Activated naive CD4-positive, alpha-beta T cell treated with anti-CD3 and anti-CD28 coated beads for 36 hours (primary cell): ENCODE results near the gene WNT4. TPM values are rescaled to one million over a fixed set of nuclear protein-coding genes. Genes with fewer than 3 reads are reported as not detected.

Experiments used
- CTCF ChIA-PET: fragments of 350-600 bp; sonication (Branson Sonifier 250); formaldehyde crosslinking; loops from one replicate; lab custom pipeline; 2021; ENCODE audit warnings: antibody characterized with exemption; lab: Charles Lee
- DNase-seq: peaks from one replicate; pipeline ENCODE4 v3.0.0-alpha.2; 2020
- H3K27ac Mint-ChIP-seq: one replicate; pipeline ENCODE4 v1.8.0; 2021; ENCODE audit warnings: mild to moderate bottlenecking, mixed read lengths
- H3K27me3 Mint-ChIP-seq: one replicate; pipeline ENCODE4 v1.8.0; 2021; ENCODE audit warnings: low read depth, mixed read lengths
- H3K36me3 Mint-ChIP-seq: one replicate; pipeline ENCODE4 v1.8.0; 2021; ENCODE audit warnings: low read depth, mixed read lengths
- H3K4me1 Mint-ChIP-seq: one replicate; pipeline ENCODE4 v1.8.0; 2021; ENCODE audit warnings: low read depth, mixed read lengths
- H3K4me3 Mint-ChIP-seq: one replicate; pipeline ENCODE4 v1.8.0; 2021; ENCODE audit warnings: mild to moderate bottlenecking, moderate library complexity, mixed read lengths
- H3K9me3 Mint-ChIP-seq: one replicate; pipeline ENCODE4 v1.8.0; 2021; ENCODE audit warnings: mixed read lengths
- intact Hi-C: fragments of 100-400 bp; cut with micrococcal nuclease; formaldehyde crosslinking; loops from one replicate; pipeline ENCODE4 v1.15.1; 2023
- total RNA-seq, 2 experiments: library from RNA; stranded (reverse); gene quantifications; one replicate each; pipeline ENCODE4 v1.2.3, GENCODE V29; 2021

Gene WNT4
- total RNA-seq, 2 experiments from 2014 or later, result not detected

GRCh38 chr1:22157359-22157966 is 14.6 kb upstream of the WNT4 start:
- Mint-ChIP-seq H3K27me3 (no peaks in the 10 kb centered on the region), H3K9me3 (no peaks in the 10 kb centered on the region), H3K27ac (no peak overlapping the region), H3K4me1 (no peaks in the 10 kb centered on the region), H3K36me3 (no peaks in the 10 kb centered on the region), H3K4me3 (no peak overlapping the region)
- intact Hi-C loops, result no loop called here
- CTCF ChIA-PET, result no interaction called here
- DNase-seq, result no peak

GRCh38 chr1:22155517-22155916 is 12.6 kb upstream of the WNT4 start:
- no peaks in the 10 kb centered on the region for H3K9me3 Mint-ChIP-seq
- DNase-seq, result no peak
- no peaks in the 10 kb centered on the region for H3K4me1 Mint-ChIP-seq
- H3K4me3 Mint-ChIP-seq, result no peak overlapping the region
- H3K27ac Mint-ChIP-seq, result no peak overlapping the region
- peaks cover 3% of the 10 kb centered on the region for H3K27me3 Mint-ChIP-seq
- no peaks in the 10 kb centered on the region for H3K36me3 Mint-ChIP-seq
- CTCF ChIA-PET, result no interaction called here
- intact Hi-C loops, result no loop called here

GRCh38 chr1:22154626-22155025 is 11.7 kb upstream of the WNT4 start:
- H3K36me3 Mint-ChIP-seq, result no peaks in the 10 kb centered on the region
- no peak for DNase-seq
- no peaks in the 10 kb centered on the region for H3K9me3 Mint-ChIP-seq
- H3K27me3 Mint-ChIP-seq, result peaks cover 8% of the 10 kb centered on the region
- no peaks in the 10 kb centered on the region for H3K4me1 Mint-ChIP-seq
- H3K27ac Mint-ChIP-seq, result no peak overlapping the region
- no peak overlapping the region for H3K4me3 Mint-ChIP-seq
- intact Hi-C loops, result no loop called here
- CTCF ChIA-PET, result no interaction called here

- no peak for DNase-seq
- H3K4me3 Mint-ChIP-seq, result no peak overlapping the region
- H3K4me1 Mint-ChIP-seq, result no peaks in the 10 kb centered on the region
- no peak overlapping the region for H3K27ac Mint-ChIP-seq
- CTCF ChIA-PET, result no interaction called here
- no peaks in the 10 kb centered on the region for H3K9me3 Mint-ChIP-seq
- intact Hi-C loops, result no loop called here
- H3K36me3 Mint-ChIP-seq, result no peaks in the 10 kb centered on the region
- H3K27me3 Mint-ChIP-seq, result peaks cover 10% of the 10 kb centered on the region
Measured at GRCh38 chr1:22153660-22154437, 11.0 kb upstream of the WNT4 start.

- no peaks in the 10 kb centered on the region for H3K9me3 Mint-ChIP-seq
- H3K4me1 Mint-ChIP-seq, result no peaks in the 10 kb centered on the region
- DNase-seq, result no peak
- H3K36me3 Mint-ChIP-seq, result no peaks in the 10 kb centered on the region
- no peak overlapping the region for H3K4me3 Mint-ChIP-seq
- peaks cover 26% of the 10 kb centered on the region for H3K27me3 Mint-ChIP-seq
- no peak overlapping the region for H3K27ac Mint-ChIP-seq
- CTCF ChIA-PET, result no interaction called here
- intact Hi-C loops, result no loop called here
Measured at GRCh38 chr1:22150923-22151322, 8.0 kb upstream of the WNT4 start.

- H3K27me3 Mint-ChIP-seq, result peaks cover 50% of the 10 kb centered on the region
Measured at GRCh38 chr1:22142315-22143064, 407 bp downstream of the WNT4 start.

GRCh38 chr1:22141554-22142314 is 1.2 kb downstream of the WNT4 start:
- CTCF ChIA-PET, result interaction anchor here (0.6 to 1.4 kb wide), 2 partner anchors 9 to 220 kb away, joined by 3 to 6 read pairs; no protein-coding TSS in a partner anchor
- H3K27me3 Mint-ChIP-seq, result peaks cover 46% of the 10 kb centered on the region
- no peak for DNase-seq

More at GRCh38 chr1:22142315-22143064, 407 bp downstream of the WNT4 start:
- CTCF ChIA-PET, result interaction anchor here (1.4 kb wide), 1 partner anchor 10 kb away, joined by 6 read pairs; no protein-coding TSS in a partner anchor
- DNase-seq, result no peak
- Mint-ChIP-seq H3K36me3 (no peaks in the 10 kb centered on the region), H3K9me3 (no peaks in the 10 kb centered on the region), H3K4me1 (peaks cover 4% of the 10 kb centered on the region), H3K27ac (no peak overlapping the region), H3K4me3 (peak overlapping the region; percentile 9)
- intact Hi-C loops, result no loop called here

GRCh38 chr1:22140694-22141093 is 2.2 kb downstream of the WNT4 start:
- CTCF ChIA-PET, result interaction anchor here (0.6 to 1.4 kb wide), 2 partner anchors 8 to 221 kb away, joined by 3 to 6 read pairs; no protein-coding TSS in a partner anchor
- H3K36me3 Mint-ChIP-seq, result no peaks in the 10 kb centered on the region
- peaks cover 42% of the 10 kb centered on the region for H3K27me3 Mint-ChIP-seq

More at GRCh38 chr1:22141554-22142314, 1.2 kb downstream of the WNT4 start:
- Mint-ChIP-seq H3K27ac (no peak overlapping the region), H3K36me3 (no peaks in the 10 kb centered on the region), H3K4me1 (peaks cover 4% of the 10 kb centered on the region), H3K4me3 (peak overlapping the region; percentile 9), H3K9me3 (no peaks in the 10 kb centered on the region)
- intact Hi-C loops, result no loop called here

GRCh38 chr1:22139817-22140216 is 3.1 kb downstream of the WNT4 start:
- no peak for DNase-seq
- Mint-ChIP-seq H3K4me1 (peaks cover 4% of the 10 kb centered on the region), H3K36me3 (no peaks in the 10 kb centered on the region), H3K4me3 (no peak overlapping the region), H3K9me3 (no peaks in the 10 kb centered on the region), H3K27me3 (peaks cover 34% of the 10 kb centered on the region), H3K27ac (no peak overlapping the region)
- CTCF ChIA-PET, result no interaction called here
- intact Hi-C loops, result no loop called here

More at GRCh38 chr1:22140694-22141093, 2.2 kb downstream of the WNT4 start:
- Mint-ChIP-seq H3K27ac (no peak overlapping the region), H3K4me1 (peaks cover 4% of the 10 kb centered on the region), H3K9me3 (no peaks in the 10 kb centered on the region), H3K4me3 (no peak overlapping the region)
- intact Hi-C loops, result no loop called here
- DNase-seq, result no peak

- Mint-ChIP-seq H3K36me3 (no peaks in the 10 kb centered on the region), H3K9me3 (no peaks in the 10 kb centered on the region), H3K27ac (no peak overlapping the region), H3K4me3 (no peak overlapping the region), H3K4me1 (peaks cover 4% of the 10 kb centered on the region), H3K27me3 (peaks cover 27% of the 10 kb centered on the region)
- intact Hi-C loops, result no loop called here
- CTCF ChIA-PET, result no interaction called here
- DNase-seq, result no peak
Measured at GRCh38 chr1:22139066-22139594, 3.8 kb downstream of the WNT4 start.

- intact Hi-C loops, result no loop called here
- CTCF ChIA-PET, result interaction anchor here (0.6 kb wide), 1 partner anchor 23 kb away, joined by 3 read pairs; no protein-coding TSS in a partner anchor
Measured at GRCh38 chr1:22137004-22137720, 5.7 kb downstream of the WNT4 start.

More at GRCh38 chr1:22137004-22137720, 5.7 kb downstream of the WNT4 start:
- Mint-ChIP-seq H3K27ac (no peak overlapping the region), H3K4me3 (no peak overlapping the region), H3K27me3 (peaks cover 21% of the 10 kb centered on the region), H3K4me1 (no peaks in the 10 kb centered on the region), H3K9me3 (no peaks in the 10 kb centered on the region), H3K36me3 (no peaks in the 10 kb centered on the region)
- DNase-seq, result no peak
